GM12891 (cell line): ENCODE results near the gene ETFA.

Experiments used
- POLR2A ChIP-seq: IDR thresholded peaks from 2 replicates; pipeline ENCODE4 v1.6.1; 2011; ENCODE audit warnings: low read depth, low read length, control low read depth
- POLR2AphosphoS5 ChIP-seq: IDR thresholded peaks from 2 replicates; pipeline ENCODE4 v1.6.1; 2011; ENCODE audit warnings: low read depth, low read length, control low read depth
- POU2F2 ChIP-seq: IDR thresholded peaks from 2 replicates; pipeline ENCODE4 v1.6.1; 2011; ENCODE audit warnings: low read depth, mild to moderate bottlenecking, control low read depth, low read length, moderate library complexity
- TAF1 ChIP-seq: IDR thresholded peaks from 2 replicates; pipeline ENCODE4 v1.6.1; 2011; ENCODE audit warnings: low read depth, low read length, control low read depth

GRCh38 chr15:76359152-76359551 lies 47.9 kb upstream of the ETFA start:
- TF ChIP-seq TAF1, result no peak
- TF ChIP-seq POLR2A, result no peak
- TF ChIP-seq POLR2AphosphoS5, result no peak
- TF ChIP-seq POU2F2, result no peak
